ENCODE measurements around the gene KCNN1.

Gene KCNN1

DNA sequence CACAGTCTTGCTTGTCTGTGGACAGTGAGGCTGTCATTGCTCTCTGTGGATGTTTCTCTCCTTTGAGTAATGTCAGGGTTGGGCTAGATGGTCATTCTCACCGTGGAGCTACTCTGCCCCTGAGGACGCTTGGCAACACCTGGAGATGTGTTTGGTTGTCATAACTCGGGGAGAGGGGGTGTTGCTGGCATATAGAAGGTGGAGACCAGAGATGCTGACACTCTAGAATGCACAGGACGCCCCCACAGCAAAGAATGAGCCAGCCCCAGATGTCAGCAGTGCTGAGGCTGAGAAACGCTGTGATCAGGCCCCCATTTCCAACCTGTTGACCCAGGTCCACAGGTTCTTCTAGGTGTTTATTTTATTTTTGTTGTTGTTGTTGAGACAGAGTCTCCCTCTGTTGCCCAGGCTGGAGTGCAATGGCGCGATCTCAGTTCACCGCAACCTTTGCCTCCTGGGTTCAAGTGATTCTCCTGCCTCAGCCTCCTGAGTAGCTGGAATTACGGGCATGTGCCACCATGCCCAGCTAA, 29.5 kb upstream of the KCNN1 start:
- peaks cover 9% of the 10 kb centered on the region for H3K36me3 ChIP-seq
- TF ChIP-seq, protein P1, sequence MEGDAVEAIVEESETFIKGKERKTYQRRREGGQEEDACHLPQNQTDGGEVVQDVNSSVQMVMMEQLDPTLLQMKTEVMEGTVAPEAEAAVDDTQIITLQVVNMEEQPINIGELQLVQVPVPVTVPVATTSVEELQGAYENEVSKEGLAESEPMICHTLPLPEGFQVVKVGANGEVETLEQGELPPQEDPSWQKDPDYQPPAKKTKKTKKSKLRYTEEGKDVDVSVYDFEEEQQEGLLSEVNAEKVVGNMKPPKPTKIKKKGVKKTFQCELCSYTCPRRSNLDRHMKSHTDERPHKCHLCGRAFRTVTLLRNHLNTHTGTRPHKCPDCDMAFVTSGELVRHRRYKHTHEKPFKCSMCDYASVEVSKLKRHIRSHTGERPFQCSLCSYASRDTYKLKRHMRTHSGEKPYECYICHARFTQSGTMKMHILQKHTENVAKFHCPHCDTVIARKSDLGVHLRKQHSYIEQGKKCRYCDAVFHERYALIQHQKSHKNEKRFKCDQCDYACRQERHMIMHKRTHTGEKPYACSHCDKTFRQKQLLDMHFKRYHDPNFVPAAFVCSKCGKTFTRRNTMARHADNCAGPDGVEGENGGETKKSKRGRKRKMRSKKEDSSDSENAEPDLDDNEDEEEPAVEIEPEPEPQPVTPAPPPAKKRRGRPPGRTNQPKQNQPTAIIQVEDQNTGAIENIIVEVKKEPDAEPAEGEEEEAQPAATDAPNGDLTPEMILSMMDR (IDR thresholded peaks at IDR 0.05): no peak

DNA sequence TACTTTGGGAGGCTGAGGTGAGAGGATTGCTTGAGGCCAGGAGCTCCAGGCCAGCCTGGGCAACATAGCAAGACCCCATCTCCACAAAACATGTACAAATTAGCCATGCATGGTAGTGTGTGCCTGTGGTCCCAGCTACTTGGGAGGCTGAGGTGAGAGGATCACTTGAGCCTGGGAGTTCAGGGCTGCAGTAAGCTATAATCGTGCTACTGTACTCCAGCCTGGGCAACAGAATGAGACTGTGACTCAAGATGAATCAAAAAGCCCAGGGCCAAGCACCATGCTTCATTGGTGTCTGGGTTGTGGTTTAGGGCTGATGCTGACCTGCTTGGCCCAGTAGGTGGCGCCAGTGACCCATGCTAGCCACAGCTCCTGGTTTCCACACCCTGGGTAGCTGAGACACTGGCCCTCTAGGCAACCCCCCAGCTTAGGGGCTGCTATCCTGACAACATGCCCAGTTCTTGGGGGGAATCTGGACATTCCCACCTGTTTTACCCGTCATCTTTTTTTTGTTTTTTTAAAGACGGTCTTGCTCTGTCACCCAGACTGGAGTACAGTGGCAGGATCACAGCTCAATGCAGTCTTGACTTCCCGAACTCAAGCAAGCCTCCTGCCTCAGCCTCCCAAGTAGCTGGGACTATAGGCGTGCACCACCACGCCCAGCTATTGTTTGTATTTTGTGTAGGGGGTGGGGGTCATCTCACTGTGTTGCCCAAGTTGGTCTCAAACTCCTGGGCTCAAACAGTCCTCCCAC, 28.6 kb upstream of the KCNN1 start:
- Histone ChIP-seq H3K36me3 (peaks cover 18% of the 10 kb centered on the region), H3K27me3 (no peaks in the 10 kb centered on the region), H3K9me3 (no peaks in the 10 kb centered on the region), H3K4me1 (ENCODE audit: control insufficient read depth in 1 of 2, insufficient read depth in 1 of 2, low read depth in 1 of 2, low read length in 1 of 2) (peaks cover 4 to 7% of the 10 kb centered on the region in 2 experiments), H3K4me3 (ENCODE audit: low read depth in 1 of 2, low read length in 1 of 2) (no peak overlapping the region), H3K27ac (no peak overlapping the region)
- TF ChIP-seq, protein P1 (IDR thresholded peaks at IDR 0.05): peak; percentile 88

More for the DNA sequence above, 29.5 kb upstream of the KCNN1 start:
- H3K4me3 ChIP-seq (ENCODE audit: low read depth in 1 of 2, low read length in 1 of 2): no peak overlapping the region
- H3K27ac ChIP-seq: no peak overlapping the region
- H3K9me3 ChIP-seq: no peaks in the 10 kb centered on the region
- peaks cover 9 to 11% of the 10 kb centered on the region in 2 experiments for H3K4me1 ChIP-seq (ENCODE audit: control insufficient read depth in 1 of 2, insufficient read depth in 1 of 2, low read depth in 1 of 2, low read length in 1 of 2)
- no peaks in the 10 kb centered on the region for H3K27me3 ChIP-seq

DNA sequence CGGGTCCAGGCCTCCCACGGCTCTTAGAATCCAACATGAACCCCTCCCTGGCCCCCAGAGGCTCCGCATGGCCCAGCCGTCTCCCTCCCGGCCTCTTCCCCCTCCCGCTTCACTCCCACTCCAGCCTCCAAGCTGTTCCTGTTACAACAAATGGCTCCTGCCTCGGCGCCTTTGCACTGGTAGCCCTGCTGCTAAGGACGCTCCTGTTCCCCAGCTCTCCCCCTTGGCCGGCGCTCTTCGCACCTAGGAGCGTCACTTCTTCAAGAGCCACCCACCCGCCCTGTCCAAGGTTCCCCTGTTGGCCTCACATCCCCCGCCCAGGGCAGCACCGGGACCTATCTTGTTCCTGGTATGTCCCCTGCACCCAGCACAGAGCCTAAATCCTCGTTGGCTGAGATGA, 24.7 kb upstream of the KCNN1 start:
- H3K27me3 ChIP-seq: no peaks in the 10 kb centered on the region
- no peaks in the 10 kb centered on the region for H3K9me3 ChIP-seq
- peaks cover 1 to 3% of the 10 kb centered on the region in 2 experiments for H3K4me1 ChIP-seq (ENCODE audit: control insufficient read depth in 1 of 2, insufficient read depth in 1 of 2, low read depth in 1 of 2, low read length in 1 of 2)
- no peak overlapping the region for H3K4me3 ChIP-seq (ENCODE audit: low read depth in 1 of 2, low read length in 1 of 2)
- TF ChIP-seq, protein P1 (IDR thresholded peaks at IDR 0.05): no peak
- no peak overlapping the region for H3K27ac ChIP-seq
- H3K36me3 ChIP-seq: peaks cover 27% of the 10 kb centered on the region

DNA sequence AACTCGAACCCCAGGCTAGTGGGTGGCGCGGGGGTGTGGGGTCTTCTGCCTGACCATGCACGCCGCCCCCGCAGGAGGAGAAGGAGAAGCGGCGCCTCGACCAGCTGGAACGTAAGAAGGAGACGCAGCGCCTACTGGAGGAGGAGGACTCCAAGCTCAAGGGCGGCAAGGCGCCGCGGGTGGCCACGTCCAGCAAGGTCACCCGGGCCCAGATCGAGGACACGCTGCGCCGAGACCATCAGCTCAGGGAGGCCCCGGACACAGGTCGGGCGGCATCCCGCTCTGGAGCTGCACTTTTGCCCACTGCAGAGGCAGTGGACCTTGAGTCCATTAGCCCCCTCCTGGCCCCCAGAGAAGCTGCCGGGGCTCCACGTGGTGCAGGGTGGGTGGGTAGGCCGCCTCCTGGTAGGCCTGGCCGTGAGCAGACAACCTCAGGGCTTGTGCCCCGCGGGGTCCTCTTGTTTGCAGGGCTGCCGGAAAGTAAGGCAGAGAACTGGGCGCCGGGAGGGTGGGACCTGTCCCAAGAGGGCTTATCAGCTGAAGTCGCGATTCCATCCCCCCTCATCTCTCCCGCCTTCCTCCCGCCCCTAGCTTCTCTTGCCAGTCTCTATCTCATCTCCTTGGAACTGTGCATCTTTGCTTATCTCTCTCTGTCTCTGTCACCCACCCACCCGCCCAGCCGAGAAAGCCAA, 24.2 kb upstream of the KCNN1 start:
- Histone ChIP-seq H3K27me3 (no peaks in the 10 kb centered on the region), H3K4me3 (ENCODE audit: low read depth in 1 of 2, low read length in 1 of 2) (no peak overlapping the region), H3K27ac (no peak overlapping the region), H3K9me3 (no peaks in the 10 kb centered on the region), H3K36me3 (peaks cover 27% of the 10 kb centered on the region), H3K4me1 (ENCODE audit: control insufficient read depth in 1 of 2, insufficient read depth in 1 of 2, low read depth in 1 of 2, low read length in 1 of 2) (peaks cover 6 to 7% of the 10 kb centered on the region in 2 experiments)
- TF ChIP-seq, protein P1 (IDR thresholded peaks at IDR 0.05): no peak

- Histone ChIP-seq H3K27me3 (peaks cover 7% of the 10 kb centered on the region), H3K36me3 (peaks cover 27% of the 10 kb centered on the region), H3K27ac (no peak overlapping the region), H3K9me3 (no peaks in the 10 kb centered on the region), H3K4me3 (ENCODE audit: low read depth in 1 of 2, low read length in 1 of 2) (no peak overlapping the region), H3K4me1 (ENCODE audit: control insufficient read depth in 1 of 2, insufficient read depth in 1 of 2, low read depth in 1 of 2, low read length in 1 of 2) (peaks cover 8 to 9% of the 10 kb centered on the region in 2 experiments)
- TF ChIP-seq, protein P1 (IDR thresholded peaks at IDR 0.05): no peak
These were observed 23.4 kb upstream of the KCNN1 start for GRCh38 chr19:17943274-17944221.
